HUES64 (cell line): ENCODE data around the gene ANKRD29.

Experiments
- H3K27ac ChIP-seq: 2 replicates; pipeline ENCODE4 v1.7.0; 2013; ENCODE audit warnings: low read depth, low read length, inconsistent platforms
- H3K27me3 ChIP-seq: 2 replicates; pipeline ENCODE4 v1.6.1; 2013; ENCODE audit warnings: mild to moderate bottlenecking, low read length; ENCODE audit not compliant: insufficient read depth
- H3K36me3 ChIP-seq: 2 replicates; pipeline ENCODE4 v1.6.1; 2013; ENCODE audit warnings: mild to moderate bottlenecking, low read length; ENCODE audit not compliant: insufficient read depth
- H3K4me1 ChIP-seq: 2 replicates; pipeline ENCODE4 v1.6.1; 2013; ENCODE audit warnings: mild to moderate bottlenecking, low read length, moderate library complexity; ENCODE audit not compliant: insufficient read depth
- H3K4me3 ChIP-seq: 2 replicates; pipeline ENCODE4 v1.5.1; 2013; ENCODE audit warnings: mild to moderate bottlenecking, low read length, moderate library complexity
- H3K9ac ChIP-seq: 2 replicates; pipeline ENCODE4 v1.6.1; 2013; ENCODE audit warnings: mild to moderate bottlenecking, low read depth, low read length
- H3K9me3 ChIP-seq: 2 replicates; pipeline ENCODE4 v1.6.1; 2013; ENCODE audit warnings: low read depth, low read length; ENCODE audit not compliant: insufficient read depth
- WGBS: fragments of 150-250, 120-280 bp; methylation state at CpG from one replicate; pipeline ENCODE4 v1.1.7; 2013; ENCODE audit warnings: missing lambda C conversion rate; 5-methylcytosine and 5-hydroxymethylcytosine counted together

The ANKRD29 gene

GRCh38 chr18:23612434-23613090, 50.1 kb downstream of the ANKRD29 start:
- Histone ChIP-seq H3K4me1 (no peaks in the 10 kb centered on the region), H3K27me3 (peaks cover under 1% of the 10 kb centered on the region; the same call in 1 of the 2 replicates), H3K9me3 (no peaks in the 10 kb centered on the region), H3K27ac (no peak overlapping the region), H3K4me3 (no peak overlapping the region), H3K36me3 (no peaks in the 10 kb centered on the region), H3K9ac (no peak overlapping the region)
- WGBS = 91% methylated on average over 8 of the region's 8 CpGs

- no peak overlapping the region for H3K27ac ChIP-seq
- no peak overlapping the region for H3K9ac ChIP-seq
- H3K4me1 ChIP-seq = no peaks in the 10 kb centered on the region
- H3K9me3 ChIP-seq = no peaks in the 10 kb centered on the region
- 91% methylated on average over 5 of the region's 5 CpGs for WGBS
- no peaks in the 10 kb centered on the region for H3K36me3 ChIP-seq
- H3K27me3 ChIP-seq = no peaks in the 10 kb centered on the region
- no peak overlapping the region for H3K4me3 ChIP-seq
Measured at GRCh38 chr18:23609390-23610023, 53.2 kb downstream of the ANKRD29 start.

GRCh38 chr18:23608211-23608610, 54.5 kb downstream of the ANKRD29 start:
- Histone ChIP-seq H3K9me3 (no peaks in the 10 kb centered on the region), H3K4me3 (no peak overlapping the region), H3K4me1 (no peaks in the 10 kb centered on the region), H3K9ac (no peak overlapping the region), H3K36me3 (no peaks in the 10 kb centered on the region), H3K27ac (no peak overlapping the region), H3K27me3 (no peaks in the 10 kb centered on the region)
- 94% methylated on average over 2 of the region's 2 CpGs for WGBS

- Histone ChIP-seq H3K27me3 (no peaks in the 10 kb centered on the region), H3K36me3 (no peaks in the 10 kb centered on the region), H3K9me3 (no peaks in the 10 kb centered on the region), H3K4me1 (no peaks in the 10 kb centered on the region), H3K27ac (no peak overlapping the region), H3K9ac (no peak overlapping the region), H3K4me3 (no peak overlapping the region)
Measured at GRCh38 chr18:23605941-23606340, 56.8 kb downstream of the ANKRD29 start.

- H3K27ac ChIP-seq = no peak overlapping the region
- no peak overlapping the region for H3K9ac ChIP-seq
- H3K27me3 ChIP-seq = no peaks in the 10 kb centered on the region
- no peaks in the 10 kb centered on the region for H3K4me1 ChIP-seq
- no peaks in the 10 kb centered on the region for H3K9me3 ChIP-seq
- H3K36me3 ChIP-seq = no peaks in the 10 kb centered on the region
- no peak overlapping the region for H3K4me3 ChIP-seq
- 85% methylated on average over 1 of the region's 1 CpG for WGBS
Measured at GRCh38 chr18:23599809-23600208, 62.9 kb downstream of the ANKRD29 start.

GRCh38 chr18:23596183-23596582, 66.5 kb downstream of the ANKRD29 start:
- H3K9ac ChIP-seq = no peak overlapping the region
- H3K36me3 ChIP-seq = no peaks in the 10 kb centered on the region
- WGBS = 88% methylated on average over 7 of the region's 7 CpGs
- H3K4me1 ChIP-seq = no peaks in the 10 kb centered on the region
- no peaks in the 10 kb centered on the region for H3K9me3 ChIP-seq
- H3K4me3 ChIP-seq = no peak overlapping the region
- no peaks in the 10 kb centered on the region for H3K27me3 ChIP-seq
- H3K27ac ChIP-seq = no peak overlapping the region

- WGBS = 84% methylated on average over 5 of the region's 7 CpGs
- Histone ChIP-seq H3K9me3 (no peaks in the 10 kb centered on the region), H3K4me1 (no peaks in the 10 kb centered on the region), H3K9ac (no peak overlapping the region), H3K27me3 (no peaks in the 10 kb centered on the region), H3K4me3 (no peak overlapping the region), H3K27ac (no peak overlapping the region), H3K36me3 (no peaks in the 10 kb centered on the region)
Measured at GRCh38 chr18:23595591-23595990, 67.1 kb downstream of the ANKRD29 start.

GRCh38 chr18:23593720-23594119, 69.0 kb downstream of the ANKRD29 start:
- Histone ChIP-seq H3K4me1 (no peaks in the 10 kb centered on the region), H3K36me3 (no peaks in the 10 kb centered on the region), H3K27me3 (no peaks in the 10 kb centered on the region), H3K9me3 (no peaks in the 10 kb centered on the region), H3K27ac (no peak overlapping the region), H3K9ac (no peak overlapping the region), H3K4me3 (no peak overlapping the region)
- 94% methylated on average over 2 of the region's 2 CpGs for WGBS

GRCh38 chr18:23592911-23593310, 69.8 kb downstream of the ANKRD29 start:
- Histone ChIP-seq H3K4me3 (no peak overlapping the region), H3K36me3 (no peaks in the 10 kb centered on the region), H3K27me3 (peaks cover 3% of the 10 kb centered on the region; the same call in 1 of the 2 replicates), H3K9ac (no peak overlapping the region), H3K4me1 (0 out of 2 replicates have a peak, but pooled peaks cover 3% of the 10 kb centered on the region), H3K27ac (no peak overlapping the region), H3K9me3 (no peaks in the 10 kb centered on the region)
- 96% methylated on average over 2 of the region's 2 CpGs for WGBS

GRCh38 chr18:23591011-23591410, 71.7 kb downstream of the ANKRD29 start:
- Histone ChIP-seq H3K4me3 (no peak overlapping the region), H3K9ac (no peak overlapping the region), H3K27ac (no peak overlapping the region), H3K27me3 (peaks cover 7% of the 10 kb centered on the region; the same call in 1 of the 2 replicates), H3K9me3 (no peaks in the 10 kb centered on the region), H3K4me1 (0 out of 2 replicates have a peak, but pooled peaks cover 3% of the 10 kb centered on the region), H3K36me3 (no peaks in the 10 kb centered on the region)
- 0% methylated on average over 1 of the region's 1 CpG for WGBS

GRCh38 chr18:23588836-23589560, 73.7 kb downstream of the ANKRD29 start:
- Histone ChIP-seq H3K36me3 (no peaks in the 10 kb centered on the region), H3K9ac (no peak overlapping the region), H3K4me1 (peaks cover 8% of the 10 kb centered on the region; the same call in 1 of the 2 replicates), H3K4me3 (no peak overlapping the region), H3K9me3 (no peaks in the 10 kb centered on the region), H3K27ac (no peak overlapping the region), H3K27me3 (peaks cover 7% of the 10 kb centered on the region; the same call in 1 of the 2 replicates)
- 84% methylated on average over 11 of the region's 11 CpGs for WGBS
